GM15510 (cell line): ENCODE measurements around the gene PGA5.
"Not testable (repeated sequence)": the region's sequence is repeated elsewhere in the genome, so short reads cannot be mapped to it uniquely, and the experiment has no call there.

Source experiments
- POLR2A ChIP-seq: IDR thresholded peaks from 3 replicates; pipeline ENCODE4 v1.6.1; 2011; ENCODE audit warnings: borderline replicate concordance; ENCODE audit not compliant: insufficient read length; ENCODE audit errors: extremely low read depth

PGA5 gene

GRCh38 chr11:61240875-61241274, at the start of gene PGA5:
PGA5 (plus strand) TSS chr11:61241175; CDS start chr11:61241227, 52 bp downstream.
- not testable (repeated sequence) for TF ChIP-seq POLR2A

DNA sequence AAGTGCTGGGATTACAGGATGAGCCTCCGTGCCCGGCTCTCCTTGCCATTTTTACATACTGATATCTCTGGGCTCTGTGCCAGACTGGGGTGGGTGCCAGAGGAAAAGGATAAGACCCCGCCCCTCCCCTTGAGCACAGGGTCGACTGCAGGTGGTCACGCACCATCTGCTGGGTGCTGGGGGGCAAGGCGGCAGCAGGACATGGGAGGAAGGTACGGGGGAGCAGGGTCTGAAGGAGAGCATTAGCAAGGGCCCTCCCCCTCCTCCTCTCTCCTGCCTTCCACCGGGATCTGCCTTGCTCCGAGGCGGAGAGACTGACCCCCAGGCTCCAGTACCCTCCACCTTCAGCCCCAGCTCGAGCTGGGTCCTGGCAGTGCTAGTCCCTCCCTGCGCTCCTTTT, 47.4 kb upstream of the PGA5 start:
- TF ChIP-seq POLR2A: no peak

- TF ChIP-seq POLR2A: no peak
Measured at GRCh38 chr11:61194169-61194671, 46.8 kb upstream of the PGA5 start.

DNA sequence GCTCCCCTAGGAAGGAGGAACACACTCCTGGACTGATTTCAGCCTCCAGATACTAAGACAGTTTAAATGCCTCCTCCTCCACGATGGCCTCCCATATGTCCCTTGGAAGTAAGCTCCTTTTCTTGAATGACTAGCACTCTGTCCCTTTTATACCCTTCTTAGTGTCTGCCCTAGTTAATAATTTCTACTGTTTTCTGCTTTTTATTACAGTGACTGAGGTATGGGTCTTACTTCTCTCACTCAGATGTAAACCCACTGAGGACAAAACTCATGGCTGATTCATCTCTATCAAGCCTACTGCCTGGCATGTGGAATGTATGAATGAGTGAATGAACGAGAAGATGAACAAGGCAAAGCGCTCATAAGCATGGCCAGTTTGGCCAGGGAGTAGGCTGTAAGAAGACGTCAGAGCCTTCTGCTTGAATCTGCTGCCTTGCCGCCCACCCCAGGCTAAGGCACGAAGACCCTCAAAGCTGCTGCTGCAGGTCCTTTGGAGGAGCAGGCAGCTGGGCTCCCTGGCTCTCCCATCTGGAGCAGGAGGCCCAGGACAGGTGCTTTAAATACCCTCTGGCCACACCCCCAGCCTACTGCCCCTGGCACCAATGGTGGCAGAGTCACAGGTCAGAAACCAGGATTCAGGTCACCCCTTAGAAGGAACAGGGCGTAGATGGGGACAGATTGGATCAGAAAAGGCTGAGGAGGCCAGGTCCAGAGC, 45.8 kb upstream of the PGA5 start:
- TF ChIP-seq POLR2A: no peak

DNA sequence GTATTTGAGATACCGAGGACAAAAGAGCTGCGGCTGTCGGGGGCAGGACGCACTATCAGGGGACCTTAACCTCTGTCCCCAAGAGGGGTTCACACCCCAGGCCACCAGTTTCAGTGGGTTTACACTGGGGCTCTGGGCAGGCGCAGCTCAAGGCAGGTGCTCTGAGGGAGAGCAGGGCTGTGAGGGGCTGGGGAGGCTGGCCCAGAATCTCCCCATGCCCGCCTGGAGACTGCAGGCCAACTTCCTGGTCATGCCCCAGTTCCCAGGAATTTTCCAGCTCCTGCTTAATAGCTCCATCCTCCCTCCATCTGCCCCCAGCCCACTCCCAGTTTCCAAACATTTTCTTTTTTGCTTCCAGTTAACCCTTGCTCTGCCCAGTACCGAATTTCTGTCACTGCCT, 45.3 kb upstream of the PGA5 start:
- TF ChIP-seq POLR2A: no peak

DNA sequence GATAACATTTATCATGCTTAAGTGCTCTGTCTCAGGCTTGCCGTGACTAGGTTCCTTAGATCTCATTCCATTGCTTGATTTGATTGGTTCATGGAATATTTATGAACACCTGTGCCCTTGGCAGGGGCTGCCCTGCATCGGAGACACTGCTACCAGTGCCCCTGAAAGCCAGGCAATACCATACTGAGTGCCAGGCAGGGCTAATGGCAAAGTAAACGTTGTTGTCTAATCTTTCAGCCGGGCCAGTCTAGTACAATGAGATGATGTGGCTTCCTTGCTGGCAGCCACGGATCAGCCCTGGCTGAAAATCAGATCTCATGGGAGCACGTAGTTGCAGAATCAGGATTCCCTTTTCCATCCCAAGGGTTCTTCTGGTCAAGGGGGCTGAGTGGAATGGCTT, 42.6 kb upstream of the PGA5 start:
- no peak for TF ChIP-seq POLR2A

DNA sequence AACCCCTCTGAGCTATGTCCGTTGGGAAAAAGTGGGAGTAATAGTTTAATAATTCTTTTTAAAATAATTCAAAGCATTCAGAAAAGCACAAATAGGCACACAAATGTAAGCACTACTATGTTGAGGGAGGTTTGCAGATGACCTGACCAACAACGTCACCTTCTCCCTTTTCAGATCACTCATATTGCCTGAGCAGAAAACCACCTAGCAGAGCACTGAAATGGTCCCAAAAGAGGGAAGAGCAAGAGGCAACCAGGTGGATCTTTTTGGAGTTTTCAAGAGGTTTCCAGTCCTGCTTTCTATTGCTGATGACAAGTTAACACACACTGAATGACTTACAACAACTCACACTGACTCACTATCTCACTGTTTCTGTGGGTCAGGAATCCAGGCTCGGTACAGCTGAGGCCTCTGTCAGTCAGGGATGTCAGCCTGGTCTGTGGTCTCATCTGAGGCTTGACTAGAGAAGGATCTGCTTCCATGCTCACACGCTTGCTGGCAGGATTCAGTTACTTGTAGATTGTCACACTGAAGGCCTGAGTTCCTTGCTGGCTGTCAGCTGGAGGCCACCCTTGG, 41.9 kb upstream of the PGA5 start:
- no peak for TF ChIP-seq POLR2A

- TF ChIP-seq POLR2A: no peak
Measured at GRCh38 chr11:61201476-61201875, 39.5 kb upstream of the PGA5 start.

DNA sequence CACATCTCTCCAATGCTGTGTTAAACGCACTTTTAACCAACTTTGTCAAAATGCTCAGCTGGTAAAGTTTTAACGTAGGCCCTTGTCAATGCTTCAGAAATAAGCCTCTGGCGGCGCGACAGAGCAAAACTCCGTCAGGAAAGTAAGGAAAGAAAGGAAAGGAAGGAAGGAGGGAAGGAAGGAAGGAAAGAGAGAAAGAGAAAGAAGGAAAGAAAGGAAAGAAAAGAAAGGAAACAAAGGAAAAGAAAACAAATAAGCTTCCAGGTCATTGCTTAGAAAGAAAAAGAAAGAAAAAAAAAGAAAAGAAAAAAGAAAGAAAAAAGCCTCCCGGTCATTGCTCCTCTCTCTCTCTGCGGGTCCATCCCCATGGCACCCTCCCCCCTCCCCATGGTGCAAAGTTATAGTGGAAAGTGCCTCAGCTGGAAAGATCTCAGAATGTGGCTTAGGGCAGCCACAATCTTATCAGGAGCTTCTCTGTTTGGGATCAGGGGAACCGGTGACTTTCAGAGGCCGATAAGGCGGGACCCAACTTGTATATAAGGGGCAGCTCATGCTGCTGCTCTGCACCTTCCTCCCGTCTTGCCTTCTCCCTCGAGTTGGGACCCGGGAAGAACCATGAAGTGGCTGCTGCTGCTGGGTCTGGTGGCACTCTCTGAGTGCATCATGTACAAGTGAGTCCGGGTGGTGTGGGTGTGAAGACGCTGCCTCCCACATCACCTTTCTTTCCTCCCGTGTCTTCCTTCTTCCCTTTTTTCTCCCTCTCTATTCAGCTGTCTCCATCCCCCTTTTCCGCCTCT, 37.8 kb upstream of the PGA5 start, which contains the start of gene PGA3:
PGA3 (plus strand) TSS at position 566 of the 797 bp plus-strand sequence; CDS start at position 616, 50 bp downstream.
- TF ChIP-seq POLR2A: not testable (repeated sequence)

GRCh38 chr11:61222047-61222446, 18.9 kb upstream of the PGA5 start, which contains the start of gene PGA4:
PGA4 (plus strand) TSS chr11:61222347; CDS start chr11:61222401, 54 bp downstream.
- not testable (repeated sequence) for TF ChIP-seq POLR2A

DNA sequence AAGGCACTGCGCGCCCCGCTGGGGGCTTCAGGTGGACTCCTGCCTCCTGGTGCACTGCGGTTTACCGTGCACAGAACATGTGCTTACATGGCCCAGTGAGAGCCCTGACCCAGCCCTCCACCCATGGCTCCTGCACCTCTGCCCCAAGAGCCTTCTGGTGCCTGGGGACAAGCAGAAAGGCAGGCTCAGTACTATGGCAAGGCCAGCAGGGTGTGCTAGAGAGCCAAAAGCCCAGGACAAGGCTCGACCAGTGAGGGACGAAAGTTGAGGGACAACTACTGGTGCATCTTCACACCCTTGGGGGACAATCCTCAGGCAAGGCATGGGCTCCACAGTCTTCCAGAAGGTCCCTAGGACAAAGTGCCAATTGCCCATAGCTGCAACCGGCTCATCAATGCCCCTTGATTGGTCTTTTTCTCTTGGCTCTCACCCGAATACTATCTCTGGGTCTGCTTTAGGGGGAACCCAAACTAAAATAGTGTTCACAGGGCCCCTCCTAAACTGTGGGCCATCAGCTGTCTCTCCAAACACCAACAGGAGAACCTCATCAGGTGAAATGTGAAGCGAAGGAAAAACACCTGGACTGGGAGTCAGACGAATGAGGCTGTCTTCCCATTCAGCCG, 13.5 kb downstream of the PGA5 start:
- no peak for TF ChIP-seq POLR2A

DNA sequence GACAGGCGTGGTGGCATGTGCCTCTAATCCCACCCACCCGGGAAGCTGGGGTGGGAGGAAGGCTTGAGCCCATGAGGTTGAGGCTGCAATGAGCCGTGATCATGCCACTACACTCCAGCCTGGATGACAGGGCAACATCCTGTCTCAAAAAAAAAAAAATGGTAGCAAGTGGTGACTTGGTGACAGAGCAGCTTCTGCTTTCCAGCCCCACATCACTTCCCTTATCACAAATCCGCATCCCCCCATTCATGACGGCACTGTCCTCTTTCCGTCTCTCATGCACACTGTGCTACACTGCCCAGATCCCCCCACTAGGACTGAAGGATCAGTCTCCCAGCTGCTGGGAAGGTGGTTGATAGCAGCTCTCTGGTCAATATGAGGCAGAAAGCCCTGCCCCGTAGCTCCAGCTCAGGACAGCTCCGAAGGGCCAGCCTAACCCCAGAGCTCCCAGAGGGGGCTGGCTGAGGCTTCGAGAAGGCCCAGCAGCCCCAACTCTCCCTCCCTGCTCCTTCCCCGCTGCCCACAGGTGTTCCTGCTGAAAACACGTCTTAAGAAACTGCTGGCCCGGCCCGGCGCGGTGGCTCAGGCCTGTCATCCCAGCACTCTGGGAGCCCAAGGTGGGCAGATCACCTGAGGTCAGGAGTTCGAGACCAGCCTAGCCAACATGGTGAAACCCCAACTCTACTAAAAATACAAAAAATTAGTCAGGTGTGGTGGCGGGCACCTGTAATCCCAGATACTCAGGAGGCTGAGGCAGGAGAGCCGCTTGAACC, 15.9 kb downstream of the PGA5 start:
- no peak for TF ChIP-seq POLR2A

DNA sequence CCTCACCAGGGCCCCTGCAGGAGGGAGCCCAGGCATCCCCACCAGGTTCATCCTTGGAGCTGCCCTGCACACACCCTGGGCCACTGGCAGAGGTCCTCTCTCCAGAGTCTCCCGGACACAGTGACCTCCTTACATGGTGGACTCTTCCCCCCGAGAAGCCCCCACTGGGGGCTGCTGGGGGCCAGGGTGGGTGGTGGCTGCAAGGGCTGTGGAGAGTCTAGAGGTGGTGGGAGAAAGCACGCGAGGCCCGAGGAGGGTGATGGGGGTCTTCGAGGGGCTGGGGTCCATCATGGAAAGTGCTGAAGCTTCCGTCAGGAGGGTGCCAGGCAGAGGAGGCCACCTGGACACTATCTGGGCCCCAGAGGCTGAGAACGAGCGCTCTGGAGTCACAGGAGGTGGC, 17.6 kb downstream of the PGA5 start:
- TF ChIP-seq POLR2A: no peak

- no peak for TF ChIP-seq POLR2A
Measured at GRCh38 chr11:61259363-61259762, 18.4 kb downstream of the PGA5 start.
